Endothelial cell of umbilical vein (primary cell): ENCODE results near the gene KLHL4. TPM values are rescaled to one million over a fixed set of nuclear protein-coding genes. Genes with fewer than 3 reads are reported as not detected.

Source experiments
- BruUV-seq: library from RNA; stranded (reverse); fragments of 400-500 nt; replicated peaks from 2 replicates; lab custom pipeline; 2021; lab: Mats Ljungman, UMichigan
- CTCF ChIA-PET: fragments of 300-600, 350-600 bp; sonication (Branson Sonifier 250); formaldehyde crosslinking; loops from one replicate; lab custom pipeline; 2021; ENCODE audit warnings: antibody characterized with exemption, inconsistent platforms; lab: Charles Lee
- POLR2A ChIA-PET: fragments of 300-600, 350-600 bp; sonication (Branson Sonifier 250); formaldehyde crosslinking; loops from one replicate; lab custom pipeline; 2021; ENCODE audit warnings: antibody characterized with exemption, inconsistent platforms; lab: Charles Lee
- DNase-seq: peaks from one replicate; pipeline ENCODE4 v3.0.0-alpha.2; 2011; ENCODE audit warnings: low read depth, low spot score
- FAIRE-seq: peaks from 2 replicates; lab custom pipeline; 2011; peaks lifted over from hg19 to GRCh38; lab: Jason Lieb, UNC
- H2AFZ ChIP-seq: 2 replicates; pipeline ENCODE4 v1.6.0; 2012; ENCODE audit warnings: low read depth, low read length, control low read depth, inconsistent platforms
- H3K27ac ChIP-seq: 2 replicates; pipeline ENCODE4 v1.5.1; 2011; ENCODE audit warnings: low read depth, mild to moderate bottlenecking, control low read depth, low read length, moderate library complexity; ENCODE audit not compliant: insufficient read depth
- H3K27me3 ChIP-seq, 2 experiments: 2 replicates each; pipeline versions ENCODE4 v1.6.0 to v1.6.1; 2011; ENCODE audit warnings: low read length in 2 of 2, mixed read lengths in 1 of 2; ENCODE audit not compliant: control insufficient read depth in 2 of 2, insufficient read depth in 2 of 2
- H3K36me3 ChIP-seq, 2 experiments: 2 replicates in 1 of 2; 3 replicates in 1 of 2; pipeline ENCODE4 v1.5.1; 2011; ENCODE audit warnings: low read length in 2 of 2, mild to moderate bottlenecking in 1 of 2, moderate library complexity in 1 of 2; ENCODE audit not compliant: control insufficient read depth in 2 of 2, insufficient read depth in 2 of 2; ENCODE audit errors: extremely low read depth in 1 of 2
- H3K4me1 ChIP-seq: 3 replicates; pipeline ENCODE4 v1.5.1; 2011; ENCODE audit warnings: mild to moderate bottlenecking, low read length; ENCODE audit not compliant: control insufficient read depth, insufficient read depth; ENCODE audit errors: extremely low read depth
- H3K4me2 ChIP-seq: 2 replicates; pipeline ENCODE4 v1.6.1; 2011; ENCODE audit warnings: low read length, control low read depth, mixed read lengths; ENCODE audit not compliant: insufficient read depth
- H3K4me3 ChIP-seq, 3 experiments: fragments of 200-600 bp in 1 of 3; sonication (generic), shearing (Covaris generic) in 1 of 3; replicated peaks in 1 of 3; 2 replicates each; pipeline ENCODE4 v1.5.1; 2011 to 2016; ENCODE audit warnings: control low read depth in 3 of 3, low read length in 3 of 3, mild to moderate bottlenecking in 2 of 3, inconsistent platforms in 1 of 3, low read depth in 1 of 3, moderate library complexity in 1 of 3; ENCODE audit not compliant: insufficient read depth in 1 of 3
- H3K79me2 ChIP-seq: 2 replicates; pipeline ENCODE4 v1.6.0; 2012; ENCODE audit warnings: low read length, inconsistent platforms; ENCODE audit not compliant: control insufficient read depth, insufficient read depth
- H3K9ac ChIP-seq: replicated peaks from 2 replicates; pipeline ENCODE3; 2011; ENCODE audit warnings: low read length, control low read depth; ENCODE audit not compliant: insufficient read depth; ENCODE audit errors: extremely low read depth
- H3K9me1 ChIP-seq: replicated peaks from 3 replicates; pipeline ENCODE4 v1.6.0; 2011; ENCODE audit warnings: mild to moderate bottlenecking, low read length; ENCODE audit not compliant: control insufficient read depth, insufficient read depth; ENCODE audit errors: extremely low read depth
- H3K9me3 ChIP-seq: replicated peaks from 2 replicates; pipeline ENCODE4 v1.5.1; 2012; ENCODE audit warnings: low read length, inconsistent platforms; ENCODE audit not compliant: control insufficient read depth, insufficient read depth
- H4K20me1 ChIP-seq: replicated peaks from 2 replicates; pipeline ENCODE3; 2011; ENCODE audit warnings: mild to moderate bottlenecking, low read length; ENCODE audit not compliant: control insufficient read depth, insufficient read depth; ENCODE audit errors: extremely low read depth
- EZH2 ChIP-seq: IDR thresholded peaks from 2 replicates; pipeline ENCODE4 v1.6.1; 2012; ENCODE audit warnings: borderline replicate concordance, low read depth, mild to moderate bottlenecking, moderate library complexity, low read length, inconsistent platforms; ENCODE audit not compliant: severe bottlenecking
- FOS ChIP-seq: IDR thresholded peaks from 2 replicates; pipeline ENCODE4 v1.6.1; 2011; ENCODE audit warnings: mild to moderate bottlenecking, low read length, moderate library complexity, borderline replicate concordance; ENCODE audit not compliant: insufficient read depth
- GATA2 ChIP-seq: IDR thresholded peaks from 2 replicates; pipeline ENCODE4 v1.7.0; 2011; ENCODE audit warnings: low read depth, mild to moderate bottlenecking, moderate library complexity, mixed read lengths, low read length; ENCODE audit not compliant: insufficient read length, insufficient read depth
- JUN ChIP-seq: IDR thresholded peaks from 2 replicates; pipeline ENCODE4 v1.6.1; 2011; ENCODE audit warnings: borderline replicate concordance, low read depth; ENCODE audit not compliant: insufficient read length, insufficient read depth
- MAX ChIP-seq: IDR thresholded peaks from 2 replicates; pipeline ENCODE4 v1.6.1; 2011; ENCODE audit not compliant: insufficient read depth, insufficient read length
- MYC ChIP-seq: IDR thresholded peaks from one replicate; pipeline ENCODE4 v1.6.1; 2011; ENCODE audit warnings: mild to moderate bottlenecking, low read depth, low read length
- POLR2A ChIP-seq: IDR thresholded peaks from 2 replicates; pipeline ENCODE4 v1.6.1; 2012; ENCODE audit warnings: low read depth, mild to moderate bottlenecking, control low read depth, low read length
- POLR2AphosphoS5 ChIP-seq: IDR thresholded peaks from 2 replicates; pipeline ENCODE4 v1.6.1; 2012; ENCODE audit warnings: low read depth, mild to moderate bottlenecking, control low read depth, low read length, moderate library complexity; ENCODE audit not compliant: insufficient read depth
- dilution Hi-C: fragments of 300-500 bp; cut with MboI; formaldehyde crosslinking; loops from one replicate; pipeline ENCODE4 v1.15.0; 2019; ENCODE audit warnings: low sequenced_read_pairs; ENCODE audit not compliant: extremely low pct_ligation_motif_present
- intact Hi-C: fragments of 100-400 bp; cut with micrococcal nuclease; formaldehyde crosslinking; loops from one replicate; pipeline ENCODE4 v1.10.0; 2022
- polyA plus RNA-seq, 4 experiments: library from polyadenylated mRNA; depleted of rRNA in 3 of 4; stranded (reverse) in 3 of 4; unstranded in 1 of 4; fragments of >200 nt; gene quantifications; 2 replicates each; pipeline versions ENCODE4 v1.2.1 to v1.2.3, GENCODE V29; 2011 to 2012; ENCODE audit warnings: missing spikeins in 1 of 4
- total RNA-seq: library from RNA; stranded (reverse); gene quantifications from 2 replicates; pipeline ENCODE4 v1.2.3, GENCODE V29; 2021
- TF ChIP-seq, protein P1 (sequence below), 2 donors: IDR thresholded peaks; 1 replicate in 1 of 2; 2 replicates in 1 of 2; pipeline ENCODE4 v1.5.1; 2011; ENCODE audit warnings: low read length in 2 of 2, mild to moderate bottlenecking in 2 of 2, moderate library complexity in 2 of 2, control low read depth in 1 of 2, inconsistent platforms in 1 of 2, low read depth in 1 of 2; ENCODE audit not compliant: insufficient read depth in 1 of 2; ENCODE audit errors: extremely low read depth in 1 of 2

Gene KLHL4
- total and polyA plus RNA-seq, 2 donors (not counting 3 experiments of a cell fraction or from before 2014, with no cell fraction given) = 9.8 to 19.3 TPM

- dilution Hi-C loops = no loop called here
- TF ChIP-seq GATA2 (peak; percentile 68), FOS (peak; percentile 65), JUN (peak; percentile 60)
- TF ChIP-seq, protein P1, sequence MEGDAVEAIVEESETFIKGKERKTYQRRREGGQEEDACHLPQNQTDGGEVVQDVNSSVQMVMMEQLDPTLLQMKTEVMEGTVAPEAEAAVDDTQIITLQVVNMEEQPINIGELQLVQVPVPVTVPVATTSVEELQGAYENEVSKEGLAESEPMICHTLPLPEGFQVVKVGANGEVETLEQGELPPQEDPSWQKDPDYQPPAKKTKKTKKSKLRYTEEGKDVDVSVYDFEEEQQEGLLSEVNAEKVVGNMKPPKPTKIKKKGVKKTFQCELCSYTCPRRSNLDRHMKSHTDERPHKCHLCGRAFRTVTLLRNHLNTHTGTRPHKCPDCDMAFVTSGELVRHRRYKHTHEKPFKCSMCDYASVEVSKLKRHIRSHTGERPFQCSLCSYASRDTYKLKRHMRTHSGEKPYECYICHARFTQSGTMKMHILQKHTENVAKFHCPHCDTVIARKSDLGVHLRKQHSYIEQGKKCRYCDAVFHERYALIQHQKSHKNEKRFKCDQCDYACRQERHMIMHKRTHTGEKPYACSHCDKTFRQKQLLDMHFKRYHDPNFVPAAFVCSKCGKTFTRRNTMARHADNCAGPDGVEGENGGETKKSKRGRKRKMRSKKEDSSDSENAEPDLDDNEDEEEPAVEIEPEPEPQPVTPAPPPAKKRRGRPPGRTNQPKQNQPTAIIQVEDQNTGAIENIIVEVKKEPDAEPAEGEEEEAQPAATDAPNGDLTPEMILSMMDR (IDR thresholded peaks at IDR 0.05; ENCODE audit: extremely low read depth in 1 of 2, insufficient read depth in 1 of 2, low read depth in 1 of 2, low read length in 2 of 2) = no peak
- Histone ChIP-seq H3K27me3 (no peaks in the 10 kb centered on the region), H3K9ac (peak overlapping the region; percentile 98), H3K4me3 (peak overlapping the region in 2 of 3 experiments; percentile 4 to 98), H2AFZ (no peak overlapping the region), H3K36me3 (no peaks in the 10 kb centered on the region), H3K27ac (peak overlapping the region; percentile 97), H4K20me1 (no peaks in the 10 kb centered on the region), H3K4me1 (peaks cover 17% of the 10 kb centered on the region), H3K4me2 (peak overlapping the region; percentile 96), H3K9me3 (no peaks in the 10 kb centered on the region), H3K9me1 (no peaks in the 10 kb centered on the region), H3K79me2 (peaks cover 18% of the 10 kb centered on the region)
- FAIRE-seq = peak; percentile 89
- no TSS peak for BruUV-seq
- intact Hi-C loops = loop anchor here (1.0 to 2.0 kb wide), 6 partner anchors 82 to 178 kb away; no protein-coding TSS in a partner anchor
- DNase-seq = peak; percentile 85
- POLR2A ChIA-PET = no interaction called here
- CTCF ChIA-PET = interaction anchor here (0.6 to 0.9 kb wide), 3 partner anchors 9 to 18 kb away, joined by 3 to 4 read pairs (median 3); no protein-coding TSS in a partner anchor
These were observed 883 bp upstream of the KLHL4 start for GRCh38 chrX:87516717-87517121.

GRCh38 chrX:87518504-87518903 lies 902 bp downstream of the KLHL4 start:
- H4K20me1 ChIP-seq = no peaks in the 10 kb centered on the region
- TF ChIP-seq POLR2A = no peak
- TF ChIP-seq GATA2 = peak; percentile 42
- TF ChIP-seq, protein P1 (IDR thresholded peaks at IDR 0.05; ENCODE audit: extremely low read depth in 1 of 2, insufficient read depth in 1 of 2, low read depth in 1 of 2, low read length in 2 of 2) = no peak
- no peak for TF ChIP-seq MAX
- TF ChIP-seq POLR2AphosphoS5 = no peak
- no peak for TF ChIP-seq MYC
- TF ChIP-seq EZH2 = no peak
- no peak for TF ChIP-seq JUN
- TF ChIP-seq FOS = no peak
- H3K4me1 ChIP-seq = peaks cover 17% of the 10 kb centered on the region
- peak overlapping the region; percentile 96 for H3K4me2 ChIP-seq
- no peaks in the 10 kb centered on the region for H3K27me3 ChIP-seq
- peaks cover 25% of the 10 kb centered on the region for H3K79me2 ChIP-seq
- ChIA-PET CTCF (interaction anchor here (1.2 to 2.2 kb wide), 2 partner anchors 109 to 180 kb away, joined by 3 to 7 read pairs; no protein-coding TSS in a partner anchor), POLR2A (interaction anchor here (0.6 kb wide), 1 partner anchor 17 kb away, joined by 3 read pairs; no protein-coding TSS in a partner anchor)
- H3K9me1 ChIP-seq = no peaks in the 10 kb centered on the region
- intact Hi-C loops = loop anchor here (2.0 kb wide), 1 partner anchor 64 kb away; no protein-coding TSS in a partner anchor
- dilution Hi-C loops = no loop called here
- H2AFZ ChIP-seq = no peak overlapping the region
- no peaks in the 10 kb centered on the region for H3K9me3 ChIP-seq
- DNase-seq (peak; percentile 69), FAIRE-seq (peak; percentile 80)
- no peaks in the 10 kb centered on the region for H3K36me3 ChIP-seq
- peak overlapping the region; percentile 98 for H3K9ac ChIP-seq
- H3K27ac ChIP-seq = peak overlapping the region; percentile 97
- BruUV-seq = no TSS peak
- peak overlapping the region; percentile 49 to 98 (median 82) for H3K4me3 ChIP-seq
